Measurements from ENCODE around the gene ZNF221.
"Not testable (repeated sequence)": the region's sequence is repeated elsewhere in the genome, so short reads cannot be mapped to it uniquely, and the experiment has no call there.

The ZNF221 gene

DNA sequence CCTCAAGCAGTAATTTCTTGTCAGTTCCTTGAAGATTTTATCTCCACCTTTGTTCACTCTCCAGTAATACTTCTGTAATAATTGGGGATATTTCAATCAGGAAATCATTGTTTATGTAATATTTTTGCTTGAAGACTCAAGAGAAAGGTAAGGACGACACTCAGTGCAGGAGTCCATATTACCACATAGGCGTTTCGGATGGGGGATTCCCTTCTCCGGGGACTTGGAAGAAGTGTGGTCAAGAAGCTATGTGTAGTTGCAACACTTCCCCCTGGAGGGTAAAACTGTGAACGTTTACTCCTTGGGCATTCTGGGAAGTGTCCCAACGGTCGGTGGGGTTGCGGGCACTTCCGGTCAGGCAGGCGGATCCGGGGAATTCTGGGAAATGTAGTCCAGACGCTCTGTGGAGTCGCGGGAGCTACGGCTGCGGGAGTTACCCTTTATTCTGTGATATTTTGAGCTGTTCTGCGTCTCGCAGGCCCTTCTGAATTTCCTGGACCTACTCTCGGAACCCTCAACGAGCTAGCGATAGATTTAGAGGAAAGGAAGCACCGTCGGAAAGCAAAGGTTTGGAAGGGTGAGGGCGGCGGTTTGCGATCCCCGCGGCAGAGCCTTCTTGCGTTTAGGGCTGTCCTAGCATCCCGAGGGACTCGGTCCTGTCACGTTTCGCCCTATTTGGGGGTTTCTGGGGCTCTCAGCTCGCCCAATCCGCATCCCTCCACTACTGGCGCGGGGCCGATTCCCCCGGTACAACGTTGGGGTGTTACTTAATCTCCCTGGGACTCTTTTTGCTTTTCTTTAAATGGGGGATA lies at the start of gene ZNF221:
TSS of gene ZNF221 (plus strand) at position 395 of the 812 bp plus-strand sequence. CDS start 11,499 bp downstream, outside the sequence.
- peak; percentile 79 to 82 for DNase-seq

DNA sequence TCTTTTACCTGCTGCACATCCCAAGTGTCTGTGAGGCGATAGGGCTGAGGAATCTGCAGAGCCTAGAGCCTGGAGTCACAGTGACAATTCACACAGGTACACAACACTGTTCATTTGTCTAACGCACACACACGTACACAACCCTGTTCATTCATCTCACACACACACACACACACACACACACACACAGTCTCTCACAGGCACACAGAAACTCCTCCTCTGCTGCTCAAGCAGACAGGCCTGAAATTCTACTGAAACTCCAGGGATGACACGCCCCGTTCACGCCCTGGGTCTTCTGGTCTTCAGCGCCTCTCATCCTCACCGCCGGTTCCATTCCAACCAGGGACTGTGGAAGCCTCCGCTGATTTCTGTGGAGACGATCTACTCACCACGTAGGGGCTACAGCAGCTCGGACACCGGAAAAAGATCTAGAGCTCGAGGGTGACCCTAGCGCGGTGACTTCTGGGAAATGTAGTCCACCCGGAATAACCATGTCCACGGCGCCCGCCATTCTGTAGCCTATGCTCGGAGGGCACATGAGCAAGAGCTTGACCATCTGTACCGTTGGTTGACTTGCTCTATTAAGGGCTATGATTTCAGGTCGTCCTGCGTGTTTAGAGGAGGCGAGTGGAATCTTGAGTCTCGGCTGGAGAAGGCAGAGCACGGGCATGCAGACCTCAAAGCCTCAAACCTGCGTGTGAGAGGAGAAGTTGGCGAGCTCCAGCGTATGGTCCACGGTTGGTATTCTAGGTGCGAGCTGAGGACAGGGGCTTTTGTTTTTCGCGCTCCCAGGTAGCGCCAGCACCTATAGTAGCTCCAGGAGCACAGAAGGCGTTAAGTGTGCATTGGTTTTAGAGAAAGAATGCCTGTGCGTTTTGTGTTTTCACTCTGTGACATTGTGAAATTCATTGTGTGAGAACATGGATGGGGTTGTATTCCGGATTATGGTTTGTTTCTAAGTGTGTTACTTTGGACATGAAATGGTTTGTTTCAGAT lies 49.3 kb upstream of the ZNF221 start:
- DNase-seq, result peak; percentile 74

DNA sequence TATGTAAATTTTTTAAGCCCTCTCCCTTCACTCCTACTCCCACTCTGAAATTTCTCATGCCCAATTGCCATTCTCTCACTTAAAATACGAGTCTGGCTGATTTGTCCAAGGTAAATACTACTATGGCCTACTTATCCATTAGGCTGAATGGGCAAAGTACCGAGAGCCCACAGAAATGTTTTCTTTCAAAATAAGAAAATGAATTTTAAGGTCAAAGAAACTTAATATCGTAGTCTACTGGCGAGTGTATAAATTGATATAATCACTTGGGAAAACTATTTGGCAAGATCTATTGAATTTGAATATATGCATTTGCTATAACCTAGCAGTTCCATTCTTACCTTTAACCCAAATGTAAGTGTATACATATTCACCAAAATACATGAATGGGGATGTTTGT lies 48.6 kb upstream of the ZNF221 start:
- DNase-seq, result no peak

GRCh38 chr19:43905897-43906296 lies 45.1 kb upstream of the ZNF221 start:
- DNase-seq, result no peak

DNA sequence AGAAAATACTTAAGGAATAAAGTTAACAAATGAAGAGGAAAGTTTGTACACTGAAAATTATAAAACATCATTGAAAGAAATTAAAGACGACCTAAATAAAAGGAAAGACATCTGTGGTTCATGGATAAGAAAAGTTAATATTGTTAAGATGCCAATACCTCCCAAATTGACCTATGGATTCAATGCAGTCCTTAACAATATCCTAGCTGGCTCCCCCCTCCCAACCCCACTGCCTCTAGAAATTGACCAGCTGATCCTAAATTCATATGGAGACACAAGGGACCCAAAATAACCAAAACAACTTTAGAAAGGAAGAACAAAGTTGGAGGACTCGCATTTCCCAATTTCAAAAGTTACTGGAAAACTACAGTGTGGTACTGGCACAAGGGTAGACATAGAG lies 44.3 kb upstream of the ZNF221 start:
- no peak for DNase-seq

GRCh38 chr19:43908659-43909058 lies 42.4 kb upstream of the ZNF221 start:
- DNase-seq, result no peak

DNA sequence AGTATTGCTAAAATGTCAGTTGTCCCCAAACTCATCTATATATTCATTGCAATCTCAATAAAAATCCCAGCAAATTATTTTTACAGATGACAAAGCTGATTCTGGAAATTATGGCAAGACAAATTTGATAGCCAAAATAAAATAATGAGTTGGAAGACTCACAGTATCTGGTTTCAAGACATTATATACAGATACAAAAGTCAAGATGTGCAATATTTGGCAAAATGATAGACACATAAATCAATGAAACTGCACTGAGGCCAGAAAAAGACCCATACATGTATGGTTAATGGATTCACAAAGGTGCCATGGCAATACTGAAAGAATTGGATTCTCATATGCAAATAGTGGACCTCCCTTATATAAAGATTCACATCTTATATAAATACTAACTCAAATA lies 40.1 kb upstream of the ZNF221 start:
- no peak for DNase-seq

- DNase-seq, result no peak
Measured at GRCh38 chr19:43913383-43913782, 37.6 kb upstream of the ZNF221 start.

GRCh38 chr19:43914051-43914450 lies 37.0 kb upstream of the ZNF221 start:
- no peak for DNase-seq

- no peak for DNase-seq
Measured at GRCh38 chr19:43923875-43924274, 27.2 kb upstream of the ZNF221 start.

DNA sequence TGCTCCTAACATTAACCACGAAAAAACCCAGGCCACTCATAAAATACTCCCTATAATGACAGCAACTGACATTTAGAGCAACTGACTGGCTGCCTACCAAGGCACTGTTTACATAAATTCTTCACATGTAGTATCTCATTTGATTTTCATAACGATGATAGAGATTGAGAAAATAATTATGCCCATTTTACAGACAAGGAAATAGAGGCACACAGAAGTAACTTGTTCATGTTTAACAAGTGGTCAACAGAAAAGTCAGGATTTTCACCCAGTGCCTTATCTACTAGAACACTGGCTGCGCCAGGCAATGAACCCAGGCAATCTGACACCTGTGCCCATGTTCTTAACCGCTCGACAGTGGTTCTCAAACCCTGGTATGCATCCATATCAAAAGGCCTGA lies 22.2 kb upstream of the ZNF221 start:
- DNase-seq, result no peak

DNA sequence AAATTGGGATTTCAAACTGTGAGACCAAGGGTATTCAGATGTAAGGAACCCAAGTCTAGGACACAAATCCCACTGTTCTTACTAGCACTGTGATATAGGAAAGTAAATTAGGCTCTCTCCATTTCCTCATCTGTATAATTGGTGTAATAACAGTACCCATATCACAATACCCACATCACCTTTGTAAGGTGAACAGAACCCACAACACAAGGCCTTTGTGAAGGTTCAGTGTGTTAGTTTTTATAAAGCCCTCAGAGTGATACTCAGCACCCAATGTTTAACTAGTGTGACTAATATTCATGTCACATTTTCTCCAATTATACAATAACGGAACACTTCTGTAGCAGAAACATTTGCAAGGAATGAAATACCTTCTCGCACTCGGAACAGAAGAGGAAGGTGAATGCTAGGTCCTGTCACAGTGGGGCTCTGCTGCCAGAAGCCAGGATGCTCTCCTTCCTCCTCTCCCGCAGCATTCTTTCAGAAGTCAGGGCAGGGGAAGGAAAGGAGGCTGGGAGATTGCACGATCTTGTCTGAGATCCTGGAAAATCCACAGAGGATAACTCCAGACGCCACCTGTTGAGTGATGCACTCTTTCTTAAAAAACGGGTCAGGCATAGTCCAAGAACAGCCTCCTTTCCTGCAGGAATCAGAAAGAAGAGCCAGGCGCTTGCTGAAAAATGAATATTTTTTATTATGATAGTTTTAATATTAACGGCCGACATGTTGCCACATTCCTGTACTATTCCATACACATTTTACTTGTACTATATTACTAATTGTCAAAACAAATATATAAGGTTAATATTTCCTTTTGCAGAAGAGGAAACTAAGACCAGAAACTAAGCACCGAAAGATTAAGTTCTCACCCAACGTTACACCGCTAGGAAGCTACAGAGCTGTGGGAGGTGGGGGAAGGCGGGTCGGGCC lies 16.7 kb upstream of the ZNF221 start:
- DNase-seq, result no peak

DNA sequence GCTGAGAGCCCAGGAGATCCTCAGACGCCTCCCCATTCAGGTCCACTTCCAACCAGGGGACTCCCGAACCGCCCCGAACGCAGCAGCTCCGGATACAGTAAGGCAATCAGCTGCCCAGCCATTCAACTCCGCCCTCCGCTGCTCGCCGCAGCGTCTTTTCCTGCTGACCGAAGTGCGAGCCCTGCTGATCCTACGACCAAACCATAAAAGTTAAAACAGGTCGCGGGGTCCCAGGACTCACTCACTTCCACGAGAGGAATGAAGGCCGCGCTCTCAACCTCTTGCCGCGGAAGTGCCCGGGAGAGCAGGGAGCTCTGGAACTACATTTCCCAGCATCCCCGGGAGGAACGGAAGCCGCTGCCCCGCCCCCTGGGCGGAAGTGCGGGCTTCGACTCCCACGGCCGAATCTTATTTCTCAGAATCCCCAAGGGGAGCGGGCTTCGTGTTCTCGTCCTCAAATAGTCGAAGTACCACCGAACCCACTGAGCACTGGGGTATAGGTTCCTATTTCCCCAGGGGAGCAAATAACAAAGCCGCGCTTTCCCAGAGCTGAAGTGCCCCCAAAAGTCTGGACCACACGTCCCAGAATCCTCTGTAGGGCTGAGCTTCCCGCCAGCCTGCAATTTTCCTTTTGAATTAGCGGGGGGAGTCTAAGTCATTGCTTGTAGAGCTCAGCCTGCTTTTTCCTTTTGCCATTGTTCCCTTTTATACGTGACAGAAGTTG lies 15.9 kb upstream of the ZNF221 start, which contains the start of gene ZNF45:
TSS of gene ZNF45 (minus strand) at position 298 of the 724 bp plus-strand sequence. CDS start 13,097 bp downstream, outside the sequence.
- peak; percentile 90 to 91 for DNase-seq

DNA sequence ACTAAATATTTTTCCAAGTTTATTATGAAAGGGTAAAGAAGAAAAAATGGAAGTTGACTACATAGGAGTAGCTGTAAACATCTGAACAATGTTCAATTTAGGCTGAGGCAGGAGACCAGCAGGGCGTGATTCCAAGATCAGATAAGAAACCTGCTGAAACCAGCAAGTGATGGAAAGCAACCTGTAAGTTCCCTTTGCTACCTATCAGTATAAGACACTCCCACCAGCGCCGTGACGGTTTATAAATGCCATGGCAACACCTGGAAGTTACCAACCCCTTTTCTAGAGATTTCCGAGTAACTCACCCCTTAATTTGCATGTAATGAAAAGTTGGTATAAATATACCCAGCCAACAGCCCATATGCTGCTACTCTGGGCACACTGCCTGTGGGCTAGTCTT lies 14.8 kb upstream of the ZNF221 start:
- peak in 1 of 2 donors; percentile 1 for DNase-seq

- DNase-seq, result no peak
Measured at GRCh38 chr19:43939557-43940260, 11.3 kb upstream of the ZNF221 start.

DNA sequence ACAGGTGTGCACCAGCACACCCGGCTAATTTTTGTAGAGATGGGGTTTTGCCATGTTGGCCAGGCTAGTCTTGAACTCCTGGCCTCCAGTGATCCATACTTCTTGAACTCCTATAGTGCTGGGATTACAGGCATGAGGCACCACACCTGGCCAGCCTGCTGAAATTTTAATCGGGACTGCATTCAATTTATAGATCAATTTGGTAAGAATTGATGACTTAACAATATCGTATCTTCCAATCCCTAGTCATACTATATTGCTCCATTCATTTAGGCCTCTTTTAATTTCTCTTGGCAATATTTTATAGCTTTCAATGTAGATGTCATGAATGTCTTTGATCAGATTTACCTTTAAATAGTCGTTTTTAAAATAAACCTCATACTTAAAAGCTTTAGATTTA lies 10.3 kb upstream of the ZNF221 start:
- DNase-seq, result no peak

DNA sequence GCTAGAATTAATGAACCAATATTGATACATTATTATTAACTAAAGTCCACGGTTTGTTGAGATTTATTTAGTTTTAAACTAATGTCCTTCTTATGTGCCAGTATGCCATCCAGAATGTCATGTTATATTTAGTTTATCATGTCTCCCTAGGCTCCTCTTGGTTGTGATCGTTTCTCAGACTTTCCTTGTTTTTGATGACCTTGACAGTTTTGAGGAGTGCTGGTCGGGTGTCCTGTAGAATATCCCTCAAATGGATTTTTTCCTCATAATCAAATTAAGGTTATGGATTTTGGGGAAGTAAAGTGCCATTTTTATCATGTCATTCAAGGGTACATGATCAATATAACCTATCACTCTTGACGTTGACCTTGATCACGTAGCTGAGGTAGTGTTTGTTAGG lies 9.8 kb upstream of the ZNF221 start:
- no peak for DNase-seq

GRCh38 chr19:43947412-43947811 lies 3.6 kb upstream of the ZNF221 start:
- not testable (repeated sequence) for DNase-seq

DNA sequence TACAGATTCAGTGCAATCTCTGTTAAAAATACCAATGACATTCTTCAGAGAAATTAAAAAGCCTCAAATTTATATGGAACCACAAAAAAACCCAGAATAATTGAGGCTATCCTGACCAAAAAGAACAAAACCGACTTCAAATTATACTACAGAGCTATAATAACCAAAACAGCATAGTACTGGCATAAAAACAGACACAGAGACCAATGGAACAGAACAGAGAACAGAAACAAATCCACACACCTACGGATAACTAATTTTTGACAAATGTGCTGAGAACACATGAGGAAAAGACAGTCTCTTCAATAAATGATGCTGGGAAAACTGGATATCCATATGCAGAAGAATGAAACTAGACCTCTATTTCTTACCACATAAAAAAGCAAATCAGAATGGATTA lies 1.2 kb upstream of the ZNF221 start:
- not testable (repeated sequence) for DNase-seq

- DNase-seq, result no peak
Measured at GRCh38 chr19:43956827-43957226, 5.8 kb downstream of the ZNF221 start.

GRCh38 chr19:43957891-43958290 lies 6.9 kb downstream of the ZNF221 start:
- no peak for DNase-seq

Measured in CD4-positive, alpha-beta T cell treated with Interleukin-4 for 1 hour (primary cell).